HG03342 (cell line): ENCODE data around the gene RHAG.
"Not testable (repeated sequence)": the region's sequence is repeated elsewhere in the genome, so short reads cannot be mapped to it uniquely, and the experiment has no call there.

Source experiments
- ATAC-seq: cut with Tn5 transposase; IDR thresholded peaks from one replicate; pipeline ENCODE4 v1.9.1; 2021; ENCODE audit warnings: mild to moderate bottlenecking, moderate library complexity; ENCODE audit not compliant: unreplicated experiment

The RHAG gene

DNA sequence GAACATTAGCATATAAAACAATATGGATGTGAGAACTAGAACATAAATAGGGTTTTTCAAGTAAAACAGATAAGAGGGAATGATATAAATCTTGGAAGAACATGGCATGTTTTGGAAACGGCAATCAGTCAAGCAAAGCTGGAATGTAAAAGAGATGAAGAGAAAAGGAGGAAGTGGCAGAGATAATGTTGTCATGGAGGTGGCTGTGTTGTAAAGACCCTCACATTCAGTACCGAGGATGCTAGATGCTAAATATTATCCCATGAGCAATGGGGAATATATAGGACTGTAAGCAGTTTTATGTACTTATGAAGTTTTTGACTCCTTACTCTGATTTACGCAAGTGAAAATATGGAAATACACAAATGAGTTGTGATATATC lies 702 bp upstream of the RHAG start:
- no peak for ATAC-seq

DNA sequence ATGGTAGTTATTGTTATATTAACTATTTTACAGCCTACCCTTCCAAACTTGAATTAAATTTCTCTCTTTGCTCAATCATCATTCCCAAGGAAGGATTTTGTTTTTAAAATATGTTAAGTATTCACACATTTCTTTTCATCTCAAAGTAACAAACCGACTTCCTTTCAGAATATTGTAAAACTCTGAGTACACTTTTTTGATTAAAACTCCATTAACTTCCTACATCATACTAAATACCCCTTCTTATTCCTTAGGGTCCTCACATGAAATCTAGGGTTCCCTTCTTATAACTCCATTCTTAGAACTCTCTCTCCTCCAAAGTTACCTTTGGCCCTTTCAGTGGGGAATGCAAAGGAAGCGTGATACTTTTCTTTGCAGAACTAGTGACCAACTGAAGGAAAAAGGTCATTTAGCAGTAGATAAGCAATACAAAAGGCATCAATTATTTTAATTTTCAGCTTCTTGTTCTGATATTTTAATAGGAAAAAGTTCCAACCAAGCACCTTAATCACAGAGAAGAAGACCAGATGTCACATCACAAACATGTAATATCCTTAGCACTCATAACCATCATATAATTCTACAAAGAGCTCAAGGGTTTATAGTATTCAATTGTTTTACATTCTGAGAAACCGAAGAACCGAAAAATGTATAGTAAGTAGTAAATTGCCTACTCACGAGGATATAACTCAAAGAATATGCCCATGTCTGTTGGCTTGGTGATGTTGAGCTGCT lies 494 bp downstream of the RHAG start:
- no peak for ATAC-seq

DNA sequence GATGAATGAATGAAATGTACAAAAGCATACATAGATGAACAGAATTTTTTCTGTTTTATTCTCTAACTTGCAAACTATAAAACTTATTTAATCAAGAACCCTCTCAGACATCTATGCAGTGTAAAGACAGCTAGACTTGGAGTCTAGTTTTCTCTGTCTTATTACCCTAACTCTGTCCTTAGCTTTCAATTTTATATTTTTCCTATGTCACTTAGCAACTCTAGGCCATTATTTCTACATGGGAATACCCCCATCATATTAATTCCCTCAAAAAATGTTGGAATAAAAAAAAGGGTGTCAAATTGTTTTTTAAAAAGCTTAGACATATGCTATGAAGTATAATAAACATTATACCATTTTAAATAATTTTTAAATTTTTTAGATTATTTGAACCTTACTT lies 1.2 kb downstream of the RHAG start:
- no peak for ATAC-seq

DNA sequence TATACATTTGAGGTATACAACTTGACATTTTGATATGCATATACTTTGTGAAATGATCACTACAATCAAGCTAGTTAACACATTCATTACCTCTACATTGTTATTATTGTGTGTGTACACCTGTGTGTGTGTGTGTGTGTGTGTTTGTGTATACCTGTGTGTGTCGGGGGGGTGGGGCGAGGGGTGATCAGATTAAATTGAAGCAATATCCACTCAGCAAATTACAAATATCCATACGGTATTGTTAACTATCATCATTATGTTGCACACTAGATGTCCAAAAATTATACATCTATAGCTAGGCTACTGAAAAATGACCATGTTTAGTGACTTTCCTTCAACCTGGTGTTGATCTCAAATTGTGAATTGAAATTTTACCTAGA lies 1.8 kb downstream of the RHAG start:
- ATAC-seq = no peak

DNA sequence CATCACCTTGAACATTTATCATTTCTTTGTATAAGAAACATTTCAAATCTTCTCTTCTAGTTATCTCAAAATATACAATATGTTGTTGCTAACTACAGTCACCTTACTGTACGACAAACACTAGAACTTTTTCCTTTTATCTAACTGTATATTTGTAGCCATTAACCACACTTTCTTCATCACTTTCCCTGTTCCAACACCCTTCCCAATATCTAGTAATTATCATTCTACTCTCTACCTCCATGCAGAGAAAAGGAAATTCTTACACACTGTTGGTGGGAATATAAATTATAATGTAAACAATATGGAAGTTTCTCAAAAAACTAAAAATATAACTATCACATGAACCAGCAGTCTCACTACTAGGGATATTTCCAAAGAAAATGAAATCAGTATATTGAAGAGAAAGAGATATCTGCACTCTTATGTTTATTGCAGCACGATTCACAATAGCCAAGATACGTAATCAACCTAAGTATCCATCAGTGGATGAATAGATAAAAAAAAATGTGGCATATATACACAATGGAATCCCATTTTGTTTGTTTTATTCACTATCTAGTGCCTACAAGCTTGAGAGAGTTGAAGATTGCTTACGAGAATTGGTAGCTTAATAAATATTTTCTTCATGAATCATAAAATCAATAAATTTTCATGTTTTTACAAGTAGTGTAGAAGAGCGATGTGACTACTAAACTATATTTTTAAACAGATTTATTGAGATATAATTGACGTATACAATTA lies 2.4 kb downstream of the RHAG start:
- ATAC-seq = no peak

DNA sequence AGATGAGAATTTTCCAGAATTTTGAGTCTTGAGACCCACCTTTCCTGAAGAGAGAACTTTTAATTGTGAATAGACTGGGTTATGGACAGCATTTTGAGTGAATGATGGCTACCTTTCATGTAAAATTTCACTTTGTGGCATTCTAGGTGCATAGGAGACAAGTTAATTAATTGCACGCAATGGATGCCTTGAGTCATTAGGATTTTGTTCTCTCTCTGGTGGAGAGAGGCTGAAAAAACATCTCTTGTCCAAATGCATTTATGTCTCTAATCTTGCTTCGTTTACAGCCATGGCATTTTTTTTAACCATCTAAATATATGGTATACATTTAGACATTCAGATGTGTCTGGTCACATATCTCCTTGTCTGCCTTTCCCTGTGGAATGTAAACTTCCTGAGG lies 3.1 kb downstream of the RHAG start:
- ATAC-seq = no peak

DNA sequence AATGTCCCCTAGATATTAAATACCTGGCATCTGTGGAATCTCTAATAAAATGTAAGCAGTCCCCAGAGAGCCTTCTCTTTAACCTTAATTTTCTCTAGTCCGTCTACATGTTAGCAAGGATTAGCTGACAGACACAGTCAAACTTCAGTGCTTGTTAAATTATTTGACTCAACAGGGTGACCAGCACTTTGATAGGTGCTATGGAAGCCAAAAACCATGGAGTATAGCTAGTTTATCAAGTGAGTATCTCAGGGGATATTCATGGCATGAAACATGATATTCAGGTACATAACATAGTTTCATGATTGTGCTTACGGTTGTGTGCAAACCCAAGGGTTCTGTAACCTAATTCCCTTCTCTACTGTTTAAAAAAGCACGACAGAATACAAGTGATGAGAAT lies 3.9 kb downstream of the RHAG start:
- no peak for ATAC-seq

DNA sequence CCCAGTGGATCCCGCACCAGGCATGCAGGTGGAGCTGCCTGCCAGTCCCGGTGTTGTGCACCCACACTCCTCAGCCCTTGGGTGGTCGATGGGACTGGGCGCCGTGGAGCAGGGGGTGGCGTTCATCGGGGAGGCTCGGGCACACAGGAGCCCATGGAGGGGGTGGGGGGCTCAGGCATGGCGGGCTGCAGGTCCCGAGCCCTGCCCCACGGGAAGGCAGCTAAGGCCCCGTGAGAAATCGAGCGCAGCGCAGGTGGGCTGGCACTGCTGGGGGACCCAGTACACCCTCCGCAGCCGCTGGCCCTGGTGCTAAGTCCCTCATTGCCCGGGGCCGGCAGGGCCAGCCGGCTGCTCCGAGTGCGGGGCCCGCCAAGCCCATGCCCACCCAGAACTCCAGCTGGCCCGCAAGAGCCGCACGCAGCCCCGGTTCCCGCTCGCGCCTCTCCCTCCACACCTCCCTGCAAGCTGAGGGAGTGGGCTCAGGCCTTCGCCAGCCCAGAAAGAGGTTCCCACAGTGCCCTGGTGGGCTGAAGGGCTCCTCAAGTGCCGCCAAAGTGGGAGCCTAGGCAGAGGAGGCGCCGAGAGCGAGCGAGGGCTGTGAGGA lies 7.1 kb downstream of the RHAG start:
- not testable (repeated sequence) for ATAC-seq

DNA sequence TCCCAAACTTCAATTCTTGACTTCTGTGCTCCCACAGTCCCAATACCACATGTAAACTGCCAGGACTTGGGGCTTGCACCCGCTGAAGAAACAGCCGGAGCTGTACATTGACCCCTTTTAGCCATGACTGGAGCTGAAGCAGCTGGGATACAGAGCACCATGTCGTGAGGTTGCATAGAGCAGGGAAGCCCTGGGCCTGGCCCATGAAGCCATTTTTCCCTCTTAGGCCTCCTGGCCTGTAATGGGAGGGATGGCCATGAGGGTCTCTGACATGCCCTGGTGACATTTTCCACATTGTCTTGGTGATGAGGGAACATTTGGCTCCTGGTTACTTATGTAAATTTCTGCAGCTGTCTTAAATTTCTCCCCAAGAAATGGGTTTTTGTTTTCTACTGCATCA lies 9.8 kb downstream of the RHAG start:
- no peak for ATAC-seq

DNA sequence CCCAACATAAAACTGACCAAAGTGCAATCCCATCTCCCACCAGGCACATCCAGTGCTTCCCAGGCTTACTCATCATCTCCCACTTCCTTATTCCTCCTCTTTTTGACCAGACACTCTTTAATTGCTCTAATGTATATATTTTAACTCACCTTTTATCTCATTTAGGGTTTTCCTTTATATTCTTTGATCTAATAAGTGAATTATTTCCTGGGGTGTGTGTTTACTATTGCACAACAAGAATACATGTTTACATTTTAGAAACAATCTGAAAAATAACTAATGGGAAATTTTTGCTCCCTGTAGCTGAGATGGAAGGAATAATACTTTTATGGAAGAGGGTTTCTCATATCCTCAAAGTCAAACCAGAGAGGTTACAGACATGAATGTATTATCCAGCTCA lies 18.4 kb downstream of the RHAG start:
- ATAC-seq = no peak

DNA sequence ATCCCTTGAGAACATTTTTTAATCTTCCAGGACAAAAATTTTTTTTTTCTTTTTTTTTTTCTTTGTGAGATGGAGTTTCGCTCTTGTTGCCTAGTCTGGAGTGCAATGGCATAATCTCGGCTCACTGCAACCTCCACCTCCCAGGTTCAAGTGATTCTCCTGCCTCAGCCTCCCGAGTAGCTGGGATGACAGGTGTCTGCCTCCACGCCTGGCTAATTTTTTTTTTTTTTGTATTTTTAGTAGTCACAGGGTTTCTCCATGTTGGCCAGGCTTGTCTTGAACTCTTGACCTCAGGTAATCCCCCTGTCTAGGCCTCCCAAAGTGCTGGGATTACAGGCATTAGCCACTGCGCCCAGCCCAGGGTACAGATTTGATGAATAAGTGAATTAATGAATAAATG lies 22.5 kb downstream of the RHAG start:
- not testable (repeated sequence) for ATAC-seq

DNA sequence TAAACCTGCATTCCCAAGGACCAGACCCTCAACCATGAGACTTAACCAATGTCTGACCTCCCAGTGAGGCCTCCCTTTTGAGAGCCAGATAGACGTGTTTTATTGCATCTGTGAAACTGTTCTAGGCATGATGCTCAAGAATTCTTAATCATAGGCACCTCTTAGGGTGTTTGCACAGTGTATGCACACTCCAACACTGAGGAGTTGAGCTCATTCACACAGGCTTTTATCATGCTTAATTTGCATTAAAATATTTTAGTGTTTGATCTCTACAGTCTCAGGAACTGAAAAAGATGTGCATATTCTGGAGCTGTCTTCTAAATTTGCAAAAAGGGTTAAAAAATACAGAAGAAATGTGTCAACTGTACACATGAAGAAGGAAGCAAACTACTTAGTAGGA lies 27.4 kb downstream of the RHAG start:
- no peak for ATAC-seq

DNA sequence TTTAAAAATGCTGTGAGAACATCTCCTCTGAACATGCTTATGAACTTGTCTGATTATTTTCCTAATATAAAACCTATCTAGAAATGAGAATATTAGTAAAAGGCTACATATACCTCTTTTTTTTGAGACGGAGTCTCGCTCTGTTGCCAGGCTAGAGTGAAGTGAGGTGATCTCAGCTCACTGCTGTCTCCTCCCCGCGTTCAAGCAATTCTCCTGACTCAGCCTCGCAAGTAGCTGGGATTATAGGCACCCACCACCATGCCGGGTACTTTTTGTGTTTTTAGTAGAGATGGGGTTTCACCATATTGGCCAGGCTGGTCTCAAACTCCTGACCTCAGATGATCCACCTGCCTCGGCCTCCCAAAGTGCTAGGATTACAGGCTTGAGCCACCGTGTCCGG lies 28.4 kb downstream of the RHAG start:
- ATAC-seq = not testable (repeated sequence)

DNA sequence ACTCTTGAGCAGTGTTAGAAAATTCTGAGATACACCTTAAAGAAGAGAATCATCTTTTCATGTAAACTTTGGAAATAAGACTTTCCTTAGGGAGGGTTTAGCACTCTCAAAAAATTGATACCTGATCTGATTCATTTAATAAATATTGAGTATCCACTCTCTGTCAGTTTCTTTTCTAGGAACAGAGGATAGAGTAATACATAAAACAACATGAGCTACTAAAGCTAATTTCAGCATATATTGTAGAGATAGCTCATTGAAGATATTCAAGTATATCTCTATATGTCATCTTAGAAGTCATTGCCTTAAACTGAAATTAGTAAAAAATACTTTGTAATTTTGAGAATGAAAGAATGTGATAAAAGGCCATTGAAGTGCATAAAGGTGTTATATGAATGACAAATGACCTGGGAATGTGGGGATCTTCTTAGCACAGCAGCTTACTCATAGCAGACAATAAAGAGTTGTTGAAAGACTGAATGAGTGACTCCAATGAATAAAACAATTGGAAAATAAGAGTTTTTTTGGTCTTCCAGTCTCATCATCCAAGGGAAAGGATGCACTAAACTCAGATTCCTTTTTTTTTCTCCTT lies 29.2 kb downstream of the RHAG start:
- ATAC-seq = no peak

DNA sequence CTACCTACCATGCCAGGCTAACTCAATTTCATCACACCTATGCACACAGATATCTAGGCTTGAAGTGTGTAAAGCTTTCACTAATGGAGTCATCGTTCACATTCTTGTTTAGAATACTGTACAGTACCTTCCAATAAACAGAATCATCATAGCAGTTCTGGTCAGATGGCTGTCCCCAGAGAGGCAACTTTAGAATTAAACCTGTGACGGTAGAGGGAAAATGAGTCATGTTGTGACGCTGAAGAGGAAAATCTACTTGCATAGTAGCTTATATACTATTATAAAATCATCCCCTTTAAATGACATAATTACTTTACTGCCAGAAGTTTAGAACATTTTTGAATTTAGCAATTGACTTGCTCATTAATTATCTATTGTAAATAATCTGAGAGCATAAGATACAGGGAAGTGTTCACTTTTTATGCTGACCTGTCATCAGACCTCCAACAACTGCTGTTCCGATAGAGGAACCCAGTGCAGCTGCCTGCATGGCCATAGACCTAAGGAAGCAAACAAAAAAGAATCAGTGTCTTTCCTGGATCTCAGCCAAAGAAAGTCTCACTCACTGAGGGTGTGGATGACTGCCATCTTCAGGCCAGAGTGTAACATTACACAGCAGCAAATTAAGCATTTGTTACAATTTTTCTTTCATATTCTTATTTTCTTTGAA lies 29.8 kb downstream of the RHAG start:
- ATAC-seq = peak; percentile 97

DNA sequence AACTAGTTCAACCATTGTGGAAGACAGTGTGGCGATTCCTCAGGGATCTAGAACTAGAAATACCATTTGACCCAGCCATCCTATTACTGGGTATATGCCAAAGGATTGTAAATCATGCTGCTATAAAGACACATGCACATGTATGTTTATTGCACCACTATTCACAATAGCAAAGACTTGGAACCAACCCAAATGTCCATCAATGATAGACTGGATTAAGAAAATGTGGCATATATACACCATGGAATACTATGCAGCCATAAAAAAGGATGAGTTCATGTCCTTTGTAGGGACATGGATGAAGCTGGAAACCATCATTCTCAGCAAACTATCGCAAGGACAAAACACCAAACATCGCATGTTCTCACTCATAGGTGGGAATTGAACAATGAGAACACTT lies 32.6 kb downstream of the RHAG start:
- ATAC-seq = not testable (repeated sequence)

DNA sequence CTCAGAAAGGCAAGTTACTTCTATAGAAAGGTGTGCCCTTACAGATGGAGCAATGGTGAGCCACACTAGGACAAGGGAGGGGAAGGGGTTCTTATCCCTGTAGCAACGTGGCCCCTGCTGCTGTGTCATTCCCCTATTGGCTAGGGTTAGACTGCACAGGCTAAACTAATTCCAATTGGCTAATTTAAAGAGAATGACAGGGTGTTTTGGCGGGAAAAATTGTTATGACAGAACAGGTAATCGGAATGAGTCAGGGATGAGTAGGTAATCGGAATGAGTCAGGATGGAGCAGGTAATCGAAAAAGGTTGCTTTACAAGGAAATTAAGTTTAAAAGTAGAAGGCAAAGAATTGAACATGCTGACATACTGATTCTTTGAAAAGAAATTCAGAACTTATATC lies 49.4 kb downstream of the RHAG start:
- ATAC-seq = not testable (repeated sequence)

DNA sequence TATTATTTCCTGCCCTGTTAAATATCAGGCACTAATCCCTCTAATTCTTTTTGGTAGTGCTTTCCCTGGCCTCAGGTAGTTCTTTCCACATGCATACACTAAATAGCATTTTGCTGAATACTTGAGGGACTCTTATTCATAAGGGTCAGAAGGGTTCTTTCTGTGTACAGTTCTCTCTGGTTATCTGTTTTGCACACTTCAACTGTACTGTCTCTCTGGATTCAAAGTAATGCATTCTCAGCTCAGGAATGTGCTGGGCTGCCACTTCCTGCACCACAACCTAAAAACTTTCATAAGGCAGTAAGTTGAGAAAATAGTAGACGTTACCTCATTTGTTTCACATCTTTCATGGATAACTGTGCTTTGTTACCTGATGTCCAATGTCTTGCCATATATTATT lies 54.1 kb downstream of the RHAG start:
- no peak for ATAC-seq

DNA sequence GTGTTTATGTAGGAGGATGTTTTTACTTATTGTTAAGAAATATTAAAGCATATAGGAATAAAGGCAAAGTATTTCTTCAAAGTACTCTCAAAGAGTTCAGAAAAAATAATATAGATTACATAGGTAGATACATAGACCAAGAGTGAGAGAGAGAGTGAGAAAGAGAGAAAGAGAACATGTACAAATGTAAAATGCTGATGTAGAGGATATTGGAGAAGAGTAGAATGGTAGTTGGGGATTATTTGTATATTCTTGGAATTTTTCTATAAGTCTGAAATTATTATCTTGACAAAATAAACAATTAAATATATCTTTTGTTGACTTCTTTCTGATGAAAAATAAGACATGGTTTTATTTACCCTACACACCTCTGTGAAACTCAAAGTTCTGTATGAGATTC lies 57.0 kb downstream of the RHAG start:
- ATAC-seq = no peak

DNA sequence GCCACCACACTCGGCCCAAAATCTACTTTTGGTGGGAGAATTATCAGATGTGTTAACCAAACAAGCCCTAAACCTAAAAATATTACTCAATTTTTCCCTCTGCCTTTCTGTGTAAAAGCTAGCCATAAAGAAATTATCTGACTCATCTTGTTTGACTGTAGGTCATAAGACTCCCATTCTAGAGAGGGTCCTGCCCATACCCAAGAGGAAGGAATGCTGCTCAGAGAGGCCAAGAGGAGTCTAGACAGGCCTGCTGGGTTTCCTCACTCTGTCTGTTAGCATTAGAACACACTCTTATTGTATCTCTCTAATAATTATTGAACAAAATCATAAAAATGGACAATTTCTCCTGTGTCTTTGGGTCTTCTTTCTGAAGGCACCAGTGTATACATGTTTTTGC lies 60.0 kb downstream of the RHAG start:
- ATAC-seq = no peak

DNA sequence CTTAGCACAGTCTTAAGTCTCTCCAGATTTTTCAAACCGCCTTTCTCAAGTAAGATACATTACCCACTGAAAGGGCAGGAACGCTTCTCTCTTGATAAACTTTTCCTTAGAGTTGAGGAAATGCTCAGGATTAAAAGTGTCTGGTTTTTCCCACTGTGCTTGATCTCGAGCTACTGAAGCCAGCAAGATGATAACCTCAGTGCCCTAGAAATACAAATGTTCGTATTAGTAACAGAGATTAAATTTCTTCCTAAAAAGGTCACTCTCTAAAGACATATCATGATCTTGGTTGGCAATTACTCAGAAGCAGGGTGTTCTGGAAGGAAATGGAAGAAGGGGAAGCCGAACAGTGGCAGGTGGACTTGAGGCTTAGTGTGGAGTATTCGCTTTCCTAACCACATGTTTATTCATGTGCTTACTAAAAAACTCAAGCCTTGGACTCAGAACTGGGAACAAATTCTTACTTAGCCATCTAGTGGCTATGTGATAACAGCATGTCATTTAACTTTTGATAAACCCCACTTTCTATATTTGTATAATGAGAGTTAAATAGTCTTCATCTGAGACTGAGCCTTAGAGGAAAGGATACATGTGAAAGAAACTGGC lies 66.1 kb downstream of the RHAG start:
- ATAC-seq = no peak
